ENCODE measurements around the gene JADE2.

Gene JADE2

DNA sequence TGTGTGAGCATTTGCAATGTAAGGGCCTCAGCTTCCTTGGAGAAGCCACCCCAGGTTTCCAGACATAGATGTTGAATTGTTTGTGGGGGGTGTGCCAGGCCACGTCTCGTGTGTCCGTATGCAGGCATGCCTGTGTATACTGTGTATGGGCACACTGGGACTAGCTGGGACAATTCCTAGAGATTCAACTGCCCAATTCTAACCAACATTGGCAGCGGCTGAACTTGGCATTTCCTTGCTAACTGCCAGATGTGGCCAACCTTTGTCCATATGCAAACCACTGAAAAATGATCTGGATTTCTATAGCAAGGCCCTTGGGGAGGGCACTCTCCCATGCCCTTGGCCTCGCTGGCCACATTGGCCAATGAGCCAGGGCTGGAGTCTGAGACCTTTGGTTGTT is 56.8 kb downstream of the JADE2 start:
- Histone ChIP-seq H3K4me3 (IDR thresholded peaks at IDR 0.05; ENCODE audit: insufficient read depth, low read depth, low read length) (no peak overlapping the region), H3K9ac (no peak overlapping the region), H3K4me1 (ENCODE audit: low read depth, poor library complexity, severe bottlenecking) (peaks cover 7% of the 10 kb centered on the region), H2AFZ (ENCODE audit: low read depth) (no peak overlapping the region), H3K36me3 (ENCODE audit: insufficient read depth) (no peaks in the 10 kb centered on the region), H4K20me1 (ENCODE audit: insufficient read depth) (no peaks in the 10 kb centered on the region), H3K4me2 (no peak overlapping the region), H3K79me2 (ENCODE audit: insufficient read depth, low read depth) (no peaks in the 10 kb centered on the region), H3K27ac (no peak overlapping the region), H3K27me3 (ENCODE audit: insufficient read depth, low read depth) (no peaks in the 10 kb centered on the region)
- no peak for TF ChIP-seq CTCF (conservative IDR thresholded peaks at IDR 0.05; ENCODE audit: low read depth, low read length)

GRCh38 chr5:134582941-134583340 is 57.5 kb downstream of the JADE2 start:
- H3K27me3 ChIP-seq (ENCODE audit: insufficient read depth, low read depth): no peaks in the 10 kb centered on the region
- H3K4me1 ChIP-seq (ENCODE audit: low read depth, poor library complexity, severe bottlenecking): peaks cover 11% of the 10 kb centered on the region
- no peaks in the 10 kb centered on the region for H4K20me1 ChIP-seq (ENCODE audit: insufficient read depth)
- H3K36me3 ChIP-seq (ENCODE audit: insufficient read depth): no peaks in the 10 kb centered on the region
- no peak overlapping the region for H3K4me3 ChIP-seq (IDR thresholded peaks at IDR 0.05; ENCODE audit: insufficient read depth, low read depth, low read length)
- no peak for TF ChIP-seq CTCF (conservative IDR thresholded peaks at IDR 0.05; ENCODE audit: low read depth, low read length)
- H2AFZ ChIP-seq (ENCODE audit: low read depth): no peak overlapping the region
- H3K9ac ChIP-seq: no peak overlapping the region
- H3K27ac ChIP-seq: no peak overlapping the region
- no peak overlapping the region for H3K4me2 ChIP-seq
- H3K79me2 ChIP-seq (ENCODE audit: insufficient read depth, low read depth): no peaks in the 10 kb centered on the region

DNA sequence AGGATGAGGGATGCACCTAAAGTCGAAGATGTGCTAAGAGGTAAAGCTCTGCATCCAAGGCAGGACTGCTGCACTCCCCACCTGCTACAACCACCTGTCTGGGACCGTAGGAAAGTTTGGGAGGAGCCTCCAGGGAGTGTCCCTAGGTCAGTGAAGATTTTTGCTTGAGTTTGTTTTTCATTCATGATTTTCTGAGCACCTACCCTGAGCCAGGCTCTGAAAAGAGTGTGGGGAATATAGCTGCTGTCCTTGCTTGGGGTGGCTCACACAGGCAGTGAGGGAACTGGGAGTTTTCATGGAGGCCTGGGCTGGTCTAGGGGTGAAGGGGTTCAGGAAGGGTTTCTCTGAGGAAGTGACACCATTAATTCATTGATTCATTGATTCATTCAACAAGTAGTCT is 58.3 kb downstream of the JADE2 start:
- Histone ChIP-seq H3K36me3 (ENCODE audit: insufficient read depth) (no peaks in the 10 kb centered on the region), H4K20me1 (ENCODE audit: insufficient read depth) (no peaks in the 10 kb centered on the region), H3K79me2 (ENCODE audit: insufficient read depth, low read depth) (no peaks in the 10 kb centered on the region), H3K27me3 (ENCODE audit: insufficient read depth, low read depth) (no peaks in the 10 kb centered on the region), H2AFZ (ENCODE audit: low read depth) (no peak overlapping the region), H3K4me2 (no peak overlapping the region), H3K9ac (no peak overlapping the region), H3K4me3 (IDR thresholded peaks at IDR 0.05; ENCODE audit: insufficient read depth, low read depth, low read length) (no peak overlapping the region), H3K4me1 (ENCODE audit: low read depth, poor library complexity, severe bottlenecking) (peaks cover 11% of the 10 kb centered on the region), H3K27ac (no peak overlapping the region)
- TF ChIP-seq CTCF (conservative IDR thresholded peaks at IDR 0.05; ENCODE audit: low read depth, low read length): no peak

- no peak overlapping the region for H3K4me3 ChIP-seq (IDR thresholded peaks at IDR 0.05; ENCODE audit: insufficient read depth, low read depth, low read length)
- peaks cover 11% of the 10 kb centered on the region for H3K4me1 ChIP-seq (ENCODE audit: low read depth, poor library complexity, severe bottlenecking)
- no peak for TF ChIP-seq CTCF (conservative IDR thresholded peaks at IDR 0.05; ENCODE audit: low read depth, low read length)
- no peaks in the 10 kb centered on the region for H3K36me3 ChIP-seq (ENCODE audit: insufficient read depth)
- H3K27ac ChIP-seq: no peak overlapping the region
- H3K27me3 ChIP-seq (ENCODE audit: insufficient read depth, low read depth): no peaks in the 10 kb centered on the region
- no peaks in the 10 kb centered on the region for H4K20me1 ChIP-seq (ENCODE audit: insufficient read depth)
- H3K9ac ChIP-seq: no peak overlapping the region
- no peak overlapping the region for H2AFZ ChIP-seq (ENCODE audit: low read depth)
- H3K4me2 ChIP-seq: no peak overlapping the region
- H3K79me2 ChIP-seq (ENCODE audit: insufficient read depth, low read depth): no peaks in the 10 kb centered on the region
Observed at GRCh38 chr5:134584662-134585061, 59.2 kb downstream of the JADE2 start.

- no peaks in the 10 kb centered on the region for H3K36me3 ChIP-seq (ENCODE audit: insufficient read depth)
- H3K79me2 ChIP-seq (ENCODE audit: insufficient read depth, low read depth): no peaks in the 10 kb centered on the region
- H3K27me3 ChIP-seq (ENCODE audit: insufficient read depth, low read depth): no peaks in the 10 kb centered on the region
- H4K20me1 ChIP-seq (ENCODE audit: insufficient read depth): no peaks in the 10 kb centered on the region
- no peak overlapping the region for H2AFZ ChIP-seq (ENCODE audit: low read depth)
- no peak for TF ChIP-seq CTCF (conservative IDR thresholded peaks at IDR 0.05; ENCODE audit: low read depth, low read length)
- no peak overlapping the region for H3K27ac ChIP-seq
- peaks cover 14% of the 10 kb centered on the region for H3K4me1 ChIP-seq (ENCODE audit: low read depth, poor library complexity, severe bottlenecking)
- no peak overlapping the region for H3K9ac ChIP-seq
- no peak overlapping the region for H3K4me2 ChIP-seq
- no peak overlapping the region for H3K4me3 ChIP-seq (IDR thresholded peaks at IDR 0.05; ENCODE audit: insufficient read depth, low read depth, low read length)
Observed at GRCh38 chr5:134585966-134586365, 60.5 kb downstream of the JADE2 start.

Data from KMS-11 (cell line).